PC-9 (cell line): ENCODE measurements around the gene DMXL1. TPM values are rescaled to one million over a fixed set of nuclear protein-coding genes. Genes with fewer than 3 reads are reported as not detected.

Experiments
- BruUV-seq: library from RNA; stranded (reverse); fragments of 400-500 nt; replicated peaks from 2 replicates; lab custom pipeline; 2021; lab: Mats Ljungman, UMichigan
- CTCF ChIA-PET: fragments of 300-600 bp; sonication (Branson Sonifier 250); formaldehyde crosslinking; loops from one replicate; lab custom pipeline; 2022; ENCODE audit warnings: antibody characterized with exemption; lab: Charles Lee
- POLR2A ChIA-PET: fragments of 300-600 bp; sonication (Branson Sonifier 250); formaldehyde crosslinking; loops from one replicate; lab custom pipeline; 2022; ENCODE audit warnings: antibody characterized with exemption; ENCODE audit not compliant: unreplicated experiment; lab: Charles Lee
- DNase-seq, 2 experiments: peaks; one replicate each; pipeline versions ENCODE4 v3.0.0 to v3.0.0-alpha.2; 2015 to 2022; ENCODE audit warnings: mixed read lengths in 1 of 2
- H2AFZ ChIP-seq: fragments of 200-600 bp; sonication (generic); 2 replicates; pipeline ENCODE4 v1.8.1; 2017; ENCODE audit warnings: antibody characterized with exemption
- H3F3A ChIP-seq: fragments of 200-600 bp; sonication (generic); 2 replicates; pipeline ENCODE4 v1.8.1; 2017; ENCODE audit warnings: antibody characterized with exemption, mild to moderate bottlenecking, low read depth; ENCODE audit not compliant: insufficient read depth
- H3K27ac ChIP-seq: fragments of 200-600 bp; sonication (generic); 2 replicates; pipeline ENCODE4 v1.6.1; 2016; ENCODE audit warnings: mixed run types
- H3K27me3 ChIP-seq: fragments of 200-600 bp; sonication (generic); 2 replicates; pipeline ENCODE4 v1.6.1; 2016; ENCODE audit warnings: low read depth, mixed run types; ENCODE audit not compliant: insufficient read depth
- H3K36me3 ChIP-seq: fragments of 200-600 bp; sonication (generic); 2 replicates; pipeline ENCODE4 v1.6.1; 2016; ENCODE audit warnings: low read depth, mixed run types
- H3K4me1 ChIP-seq: fragments of 200-600 bp; sonication (generic); replicated peaks from 2 replicates; pipeline ENCODE4 v1.6.1; 2016; ENCODE audit warnings: mixed run types; ENCODE audit not compliant: insufficient read depth
- H3K4me2 ChIP-seq: fragments of 200-600 bp; sonication (generic); 2 replicates; pipeline ENCODE4 v1.6.1; 2017; ENCODE audit warnings: mixed run types
- H3K4me3 ChIP-seq: fragments of 200-600 bp; sonication (generic); 2 replicates; pipeline ENCODE4 v1.6.1; 2016; ENCODE audit warnings: mixed run types
- H3K79me2 ChIP-seq: fragments of 200-600 bp; sonication (generic); 2 replicates; pipeline ENCODE4 v1.6.1; 2017; ENCODE audit warnings: low read depth, mixed run types
- H3K9me2 ChIP-seq: fragments of 200-600 bp; sonication (generic); 2 replicates; pipeline ENCODE4 v1.8.1; 2017; ENCODE audit warnings: mild to moderate bottlenecking; ENCODE audit not compliant: insufficient read depth
- H3K9me3 ChIP-seq: fragments of 200-600 bp; sonication (generic); 2 replicates; pipeline ENCODE4 v1.8.1; 2016; ENCODE audit warnings: low read depth; ENCODE audit not compliant: insufficient read depth
- H4K20me1 ChIP-seq: fragments of 200-600 bp; sonication (generic); 2 replicates; pipeline ENCODE4 v1.8.1; 2017; ENCODE audit not compliant: insufficient read depth
- EZH2 ChIP-seq: fragments of 200-600 bp; sonication (generic); IDR thresholded peaks from 2 replicates; pipeline ENCODE4 v1.8.0; 2017; ENCODE audit warnings: antibody characterized with exemption, low read depth
- intact Hi-C: fragments of 100-400 bp; cut with micrococcal nuclease; formaldehyde crosslinking; loops from one replicate; pipeline ENCODE4 v1.10.0; 2022; ENCODE audit not compliant: unreplicated experiment
- total RNA-seq: library from RNA; stranded (reverse); gene quantifications from 2 replicates; pipeline ENCODE4 v1.2.3, GENCODE V29; 2021
- TF ChIP-seq, protein P1 (sequence below): fragments of 200-600 bp; sonication (generic); conservative IDR thresholded peaks from 2 replicates; pipeline ENCODE4 v1.6.1; 2017; ENCODE audit warnings: mixed run types, antibody characterized with exemption, mild to moderate bottlenecking, moderate library complexity

Gene DMXL1
- total RNA-seq, 1 experiment from 2014 or later, result 27.3 TPM

DNA sequence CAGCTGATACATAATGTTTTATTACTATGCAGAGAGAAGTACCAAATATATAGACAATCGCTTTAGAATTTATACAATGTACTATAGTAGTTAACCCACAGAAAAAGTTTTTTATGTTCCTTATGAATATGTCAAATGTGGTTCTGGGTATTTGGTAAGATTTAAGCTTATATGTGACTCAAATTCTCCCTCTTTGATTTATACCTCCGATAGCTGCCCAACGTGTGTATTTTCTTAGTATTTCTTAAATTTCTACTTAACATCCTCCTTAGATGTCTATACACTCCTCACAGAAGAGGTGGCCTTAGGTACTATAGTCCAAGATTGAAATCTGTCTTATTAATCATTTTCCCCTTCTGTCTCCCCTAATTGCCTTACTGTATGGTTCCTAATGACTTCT is 146.3 kb downstream of the DMXL1 start:
- Histone ChIP-seq H3K36me3 (no peaks in the 10 kb centered on the region), H3K4me3 (no peak overlapping the region), H3K4me2 (no peak overlapping the region), H3K9me2 (no peaks in the 10 kb centered on the region), H4K20me1 (no peaks in the 10 kb centered on the region), H3K79me2 (no peaks in the 10 kb centered on the region), H2AFZ (no peak overlapping the region), H3K4me1 (peaks cover 8% of the 10 kb centered on the region), H3K9me3 (no peaks in the 10 kb centered on the region), H3F3A (no peaks in the 10 kb centered on the region), H3K27ac (no peak overlapping the region), H3K27me3 (no peaks in the 10 kb centered on the region)
- DNase-seq, result no peak
- POLR2A ChIA-PET, result no interaction called here
- no TSS peak for BruUV-seq
- intact Hi-C loops, result no loop called here
- TF ChIP-seq EZH2, result no peak
- TF ChIP-seq, protein P1, sequence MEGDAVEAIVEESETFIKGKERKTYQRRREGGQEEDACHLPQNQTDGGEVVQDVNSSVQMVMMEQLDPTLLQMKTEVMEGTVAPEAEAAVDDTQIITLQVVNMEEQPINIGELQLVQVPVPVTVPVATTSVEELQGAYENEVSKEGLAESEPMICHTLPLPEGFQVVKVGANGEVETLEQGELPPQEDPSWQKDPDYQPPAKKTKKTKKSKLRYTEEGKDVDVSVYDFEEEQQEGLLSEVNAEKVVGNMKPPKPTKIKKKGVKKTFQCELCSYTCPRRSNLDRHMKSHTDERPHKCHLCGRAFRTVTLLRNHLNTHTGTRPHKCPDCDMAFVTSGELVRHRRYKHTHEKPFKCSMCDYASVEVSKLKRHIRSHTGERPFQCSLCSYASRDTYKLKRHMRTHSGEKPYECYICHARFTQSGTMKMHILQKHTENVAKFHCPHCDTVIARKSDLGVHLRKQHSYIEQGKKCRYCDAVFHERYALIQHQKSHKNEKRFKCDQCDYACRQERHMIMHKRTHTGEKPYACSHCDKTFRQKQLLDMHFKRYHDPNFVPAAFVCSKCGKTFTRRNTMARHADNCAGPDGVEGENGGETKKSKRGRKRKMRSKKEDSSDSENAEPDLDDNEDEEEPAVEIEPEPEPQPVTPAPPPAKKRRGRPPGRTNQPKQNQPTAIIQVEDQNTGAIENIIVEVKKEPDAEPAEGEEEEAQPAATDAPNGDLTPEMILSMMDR, result no peak
- CTCF ChIA-PET, result no interaction called here

DNA sequence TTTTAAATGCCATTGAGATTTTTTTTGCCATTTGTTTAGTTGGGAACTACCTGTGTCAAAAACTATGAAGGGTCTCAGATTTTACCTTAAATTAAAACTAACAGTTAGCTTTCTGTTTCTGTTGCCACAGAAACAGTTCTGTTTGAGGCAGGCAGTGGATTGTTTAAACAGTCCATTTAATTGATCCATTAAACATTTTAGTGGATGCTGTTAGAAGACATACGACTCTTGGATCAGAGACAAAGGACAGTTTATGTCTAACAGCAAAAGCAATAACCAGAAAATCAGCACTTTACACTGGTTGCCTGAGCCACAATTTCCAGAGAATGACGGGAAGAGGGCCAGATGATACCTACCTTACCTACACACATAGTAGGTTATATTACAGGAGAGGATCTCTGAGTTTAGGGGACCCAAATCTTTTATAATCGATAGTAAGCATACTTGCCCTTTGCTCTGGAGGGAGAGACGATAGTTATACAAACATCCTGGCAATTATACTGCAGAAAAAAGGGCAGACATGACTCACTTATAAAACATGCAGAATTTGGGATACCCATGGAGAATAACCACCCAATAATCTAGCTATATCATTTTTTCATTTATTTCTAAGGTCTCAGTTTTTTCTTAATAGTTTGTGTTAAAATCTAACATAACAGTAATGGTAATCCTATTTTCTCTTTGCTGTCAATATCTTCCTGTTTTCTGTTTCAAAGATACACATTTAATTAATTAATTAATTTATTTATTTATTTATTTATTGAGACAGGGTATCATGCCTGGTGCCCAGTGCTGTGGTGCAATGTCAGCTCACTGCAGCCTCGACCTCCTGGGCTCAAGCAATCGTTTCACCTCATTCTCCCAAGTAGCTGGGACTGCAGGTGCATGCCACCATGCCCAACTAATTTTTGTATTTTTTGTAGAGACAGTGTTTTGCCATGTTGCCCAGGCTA is 148.2 kb downstream of the DMXL1 start:
- no peaks in the 10 kb centered on the region for H3K9me3 ChIP-seq
- TF ChIP-seq, protein P1, result no peak
- no peak for TF ChIP-seq EZH2
- H3K9me2 ChIP-seq, result no peaks in the 10 kb centered on the region
- no peak overlapping the region for H2AFZ ChIP-seq
- H3K27ac ChIP-seq, result no peak overlapping the region
- H3K4me1 ChIP-seq, result peaks cover 8% of the 10 kb centered on the region
- CTCF ChIA-PET, result no interaction called here
- H3K4me3 ChIP-seq, result no peak overlapping the region
- H3K79me2 ChIP-seq, result no peaks in the 10 kb centered on the region
- H3K4me2 ChIP-seq, result no peak overlapping the region
- POLR2A ChIA-PET, result interaction anchor here (0.6 kb wide), 1 partner anchor 137 kb away, joined by 3 read pairs; no protein-coding TSS in a partner anchor
- no peak for DNase-seq
- H3F3A ChIP-seq, result no peaks in the 10 kb centered on the region
- H4K20me1 ChIP-seq, result no peaks in the 10 kb centered on the region
- BruUV-seq, result no TSS peak
- intact Hi-C loops, result no loop called here
- no peaks in the 10 kb centered on the region for H3K36me3 ChIP-seq
- no peaks in the 10 kb centered on the region for H3K27me3 ChIP-seq

DNA sequence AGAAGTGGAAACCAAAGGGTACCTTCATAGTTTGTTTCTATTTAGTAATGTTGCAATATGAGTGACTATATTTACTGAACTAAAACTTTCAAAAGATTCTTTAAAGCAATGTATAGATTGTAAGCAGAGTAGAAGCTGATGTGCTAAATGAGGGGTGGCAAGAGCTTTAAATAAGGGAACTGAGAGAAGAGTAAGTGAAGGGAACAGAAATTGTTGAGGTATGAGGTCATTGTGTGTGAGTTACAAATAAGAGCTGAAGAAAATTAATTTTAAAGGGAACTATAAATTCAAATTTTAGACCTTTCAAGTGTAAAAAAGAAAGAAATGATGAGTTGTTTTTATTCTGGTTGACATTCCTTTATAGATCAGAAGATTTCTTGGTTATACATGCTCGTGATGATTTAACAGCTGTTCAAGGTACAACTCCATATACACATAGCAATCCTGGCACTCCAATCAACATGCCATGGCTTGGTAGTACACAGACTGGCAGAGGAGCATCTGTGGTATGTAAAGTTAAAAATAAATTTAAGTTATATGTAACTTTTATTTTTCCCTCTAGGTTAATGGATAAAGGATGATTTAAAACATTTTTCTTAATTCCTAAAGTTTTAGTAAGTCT is 149.8 kb downstream of the DMXL1 start:
- no peaks in the 10 kb centered on the region for H3F3A ChIP-seq
- no peaks in the 10 kb centered on the region for H3K9me2 ChIP-seq
- ChIA-PET POLR2A (no interaction called here), CTCF (no interaction called here)
- H4K20me1 ChIP-seq, result no peaks in the 10 kb centered on the region
- intact Hi-C loops, result no loop called here
- BruUV-seq, result no TSS peak
- no peak overlapping the region for H3K4me2 ChIP-seq
- H3K4me3 ChIP-seq, result no peak overlapping the region
- H3K27ac ChIP-seq, result no peak overlapping the region
- H3K9me3 ChIP-seq, result no peaks in the 10 kb centered on the region
- H3K4me1 ChIP-seq, result peaks cover 8% of the 10 kb centered on the region
- H3K36me3 ChIP-seq, result no peaks in the 10 kb centered on the region; the same call in 1 of the 2 replicates
- no peaks in the 10 kb centered on the region for H3K27me3 ChIP-seq
- no peaks in the 10 kb centered on the region for H3K79me2 ChIP-seq
- TF ChIP-seq, protein P1, result no peak
- no peak for TF ChIP-seq EZH2
- no peak overlapping the region for H2AFZ ChIP-seq
- DNase-seq, result no peak
